ENCODE results near the gene EML5. TPM values are rescaled to one million over a fixed set of nuclear protein-coding genes. Genes with fewer than 3 reads are reported as not detected.

The EML5 gene
- total and polyA plus RNA-seq, 2 of the 13 experiments (the other 11 are each of a cell fraction or from before 2014, with no cell fraction given), result 0.11 TPM; not detected in 1

- no peak for DNase-seq (ENCODE audit: low spot score)
- CTCF ChIA-PET (ENCODE audit: low intra/inter-chr PET ratio, low total read pairs), result no interaction called here
- TF ChIP-seq ZNF124 (CRISPR knock-in tag; IDR thresholded peaks at IDR 0.05) (no peak), ZNF678 (CRISPR knock-in tag; IDR thresholded peaks at IDR 0.05) (no peak), MEIS2 (CRISPR knock-in tag; IDR thresholded peaks at IDR 0.05) (no peak; the same call in 1 of the 2 replicates), SKI (IDR thresholded peaks at IDR 0.05; ENCODE audit: partially characterized antibody) (no peak), ZNF256 (CRISPR knock-in tag; conservative IDR thresholded peaks at IDR 0.05) (no peak), TBX3 (IDR thresholded peaks at IDR 0.05; ENCODE audit: borderline replicate concordance) (no peak), MXD4 (CRISPR knock-in tag; IDR thresholded peaks at IDR 0.05) (no peak), ZBTB26 (CRISPR knock-in tag; IDR thresholded peaks at IDR 0.05; ENCODE audit: borderline replicate concordance) (no peak), MEF2D (CRISPR knock-in tag; IDR thresholded peaks at IDR 0.05) (no peak)
- TF ChIP-seq, protein P1, sequence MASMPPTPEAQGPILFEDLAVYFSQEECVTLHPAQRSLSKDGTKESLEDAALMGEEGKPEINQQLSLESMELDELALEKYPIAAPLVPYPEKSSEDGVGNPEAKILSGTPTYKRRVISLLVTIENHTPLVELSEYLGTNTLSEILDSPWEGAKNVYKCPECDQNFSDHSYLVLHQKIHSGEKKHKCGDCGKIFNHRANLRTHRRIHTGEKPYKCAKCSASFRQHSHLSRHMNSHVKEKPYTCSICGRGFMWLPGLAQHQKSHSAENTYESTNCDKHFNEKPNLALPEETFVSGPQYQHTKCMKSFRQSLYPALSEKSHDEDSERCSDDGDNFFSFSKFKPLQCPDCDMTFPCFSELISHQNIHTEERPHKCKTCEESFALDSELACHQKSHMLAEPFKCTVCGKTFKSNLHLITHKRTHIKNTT (CRISPR knock-in tag; IDR thresholded peaks at IDR 0.05), result no peak
- TF ChIP-seq, protein P2, sequence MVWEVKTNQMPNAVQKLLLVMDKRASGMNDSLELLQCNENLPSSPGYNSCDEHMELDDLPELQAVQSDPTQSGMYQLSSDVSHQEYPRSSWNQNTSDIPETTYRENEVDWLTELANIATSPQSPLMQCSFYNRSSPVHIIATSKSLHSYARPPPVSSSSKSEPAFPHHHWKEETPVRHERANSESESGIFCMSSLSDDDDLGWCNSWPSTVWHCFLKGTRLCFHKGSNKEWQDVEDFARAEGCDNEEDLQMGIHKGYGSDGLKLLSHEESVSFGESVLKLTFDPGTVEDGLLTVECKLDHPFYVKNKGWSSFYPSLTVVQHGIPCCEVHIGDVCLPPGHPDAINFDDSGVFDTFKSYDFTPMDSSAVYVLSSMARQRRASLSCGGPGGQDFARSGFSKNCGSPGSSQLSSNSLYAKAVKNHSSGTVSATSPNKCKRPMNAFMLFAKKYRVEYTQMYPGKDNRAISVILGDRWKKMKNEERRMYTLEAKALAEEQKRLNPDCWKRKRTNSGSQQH (CRISPR knock-in tag; IDR thresholded peaks at IDR 0.05; ENCODE audit: low read depth), result no peak
- Histone ChIP-seq H3K4me3 (replicated peaks in 1 of 3; ENCODE audit: insufficient read depth in 1 of 3, low read depth in 2 of 3, low read length in 3 of 3) (peak overlapping the region; percentile 78 to 89 (median 88)), H3K9me3 (ENCODE audit: low read length) (no peaks in the 10 kb centered on the region), H2AFZ (ENCODE audit: low read length) (peak overlapping the region; percentile 97), H3K9ac (ENCODE audit: insufficient read depth, low read depth, low read length) (peak overlapping the region; percentile 81), H3K27me3 (ENCODE audit: control insufficient read depth in 1 of 2, insufficient read depth in 2 of 2, low read length in 2 of 2) (peaks cover 0 to 5% of the 10 kb centered on the region in 2 experiments; a peak in 1 of 5 replicates), H3K79me2 (ENCODE audit: insufficient read depth, low read length) (peaks cover 8% of the 10 kb centered on the region), H3K4me2 (ENCODE audit: low read depth, low read length) (peak overlapping the region; percentile 92), H4K20me1 (ENCODE audit: insufficient read depth, low read length) (no peaks in the 10 kb centered on the region), H3K36me3 (replicated peaks in 1 of 2; ENCODE audit: control insufficient read depth in 1 of 2, insufficient read depth in 2 of 2, low read length in 2 of 2) (no peaks in the 10 kb centered on the region), H3K4me1 (ENCODE audit: insufficient read depth, low read length) (peaks cover 33% of the 10 kb centered on the region), H3K27ac (ENCODE audit: extremely low read length, insufficient read depth, low read length) (peak overlapping the region; percentile 82)
- POLR2A ChIA-PET, result interaction anchor here (1.2 to 1.5 kb wide), 4 partner anchors 12 to 188 kb away, joined by 3 to 6 read pairs (median 4); no protein-coding TSS in a partner anchor
- ATAC-seq, result no peak
- FAIRE-seq, result no peak
- no TSS peak for BruUV-seq (replicated peaks)
- intact Hi-C loops (cut with micrococcal nuclease; ENCODE audit: unreplicated experiment), result loop anchor here (10.0 kb wide), 1 partner anchor 1949 kb away; no protein-coding TSS in a partner anchor
- in situ Hi-C loops (cut with HindIII; ENCODE audit: extremely low pct_ligation_motif_present, low pct_unique_long_range_greater_than_20kb), result no loop called here
- 9% methylated on average over 9 of the region's 9 CpGs for WGBS (ENCODE audit: low lambda C conversion rate)
Measured at GRCh38 chr14:88823968-88824313, 31.2 kb upstream of the EML5 start.
